Mammary epithelial cell (primary cell): ENCODE measurements around the gene INPP4B.

ENCODE experiments used
- EZH2 ChIP-seq: IDR thresholded peaks from 2 replicates; pipeline ENCODE4 v1.6.1; 2012; ENCODE audit warnings: low read length, inconsistent platforms, borderline replicate concordance
- TF ChIP-seq, protein P1 (sequence below), 2 donors: IDR thresholded peaks in 1 of 2; conservative IDR thresholded peaks in 1 of 2; 2 replicates each; pipeline ENCODE4 v1.5.1; 2011 to 2012; ENCODE audit warnings: inconsistent platforms in 2 of 2, low read length in 2 of 2, mild to moderate bottlenecking in 2 of 2, control low read depth in 1 of 2, low read depth in 1 of 2; ENCODE audit not compliant: insufficient read depth in 1 of 2; ENCODE audit errors: extremely low read depth in 1 of 2

DNA sequence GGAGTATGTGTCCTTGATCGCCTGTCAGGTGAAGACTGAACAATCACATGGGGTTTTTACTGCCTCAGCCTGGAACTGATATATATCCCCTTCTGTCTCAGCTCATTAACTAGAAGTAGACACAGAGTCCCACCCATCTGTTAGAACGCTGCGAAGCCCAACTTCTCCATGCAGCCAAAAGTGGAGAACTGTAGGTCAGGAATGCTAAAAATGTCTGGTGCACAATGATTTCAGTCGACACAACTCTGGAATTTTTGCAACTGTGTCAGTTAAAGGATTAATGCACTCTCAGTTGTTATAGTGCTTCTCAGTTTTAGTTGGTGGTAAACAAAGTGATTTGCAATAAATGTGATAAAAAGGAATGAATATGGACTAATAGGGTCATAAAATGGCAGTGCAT, 287.2 kb downstream of the INPP4B start:
- TF ChIP-seq, protein P1, sequence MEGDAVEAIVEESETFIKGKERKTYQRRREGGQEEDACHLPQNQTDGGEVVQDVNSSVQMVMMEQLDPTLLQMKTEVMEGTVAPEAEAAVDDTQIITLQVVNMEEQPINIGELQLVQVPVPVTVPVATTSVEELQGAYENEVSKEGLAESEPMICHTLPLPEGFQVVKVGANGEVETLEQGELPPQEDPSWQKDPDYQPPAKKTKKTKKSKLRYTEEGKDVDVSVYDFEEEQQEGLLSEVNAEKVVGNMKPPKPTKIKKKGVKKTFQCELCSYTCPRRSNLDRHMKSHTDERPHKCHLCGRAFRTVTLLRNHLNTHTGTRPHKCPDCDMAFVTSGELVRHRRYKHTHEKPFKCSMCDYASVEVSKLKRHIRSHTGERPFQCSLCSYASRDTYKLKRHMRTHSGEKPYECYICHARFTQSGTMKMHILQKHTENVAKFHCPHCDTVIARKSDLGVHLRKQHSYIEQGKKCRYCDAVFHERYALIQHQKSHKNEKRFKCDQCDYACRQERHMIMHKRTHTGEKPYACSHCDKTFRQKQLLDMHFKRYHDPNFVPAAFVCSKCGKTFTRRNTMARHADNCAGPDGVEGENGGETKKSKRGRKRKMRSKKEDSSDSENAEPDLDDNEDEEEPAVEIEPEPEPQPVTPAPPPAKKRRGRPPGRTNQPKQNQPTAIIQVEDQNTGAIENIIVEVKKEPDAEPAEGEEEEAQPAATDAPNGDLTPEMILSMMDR (conservative IDR thresholded peaks at IDR 0.05 in 1 of 2, IDR thresholded peaks at IDR 0.05 in 1 of 2; ENCODE audit: extremely low read depth in 1 of 2, insufficient read depth in 1 of 2, low read depth in 1 of 2, low read length in 2 of 2), result no peak
- no peak for TF ChIP-seq EZH2
